Chondrocyte (in vitro differentiated cells): ENCODE results near the gene CARF. TPM values are rescaled to one million over a fixed set of nuclear protein-coding genes. Genes with fewer than 3 reads are reported as not detected.
"Not testable (repeated sequence)": the region's sequence is repeated elsewhere in the genome, so short reads cannot be mapped to it uniquely, and the experiment has no call there.

Source experiments
- DNase-seq: peaks from one replicate; pipeline ENCODE4 v3.0.0; 2021; ENCODE audit warnings: mixed read lengths, low spot score
- H3K27ac Mint-ChIP-seq: one replicate; pipeline ENCODE4 v1.8.0; 2021; ENCODE audit warnings: mild to moderate bottlenecking, moderate library complexity, mixed read lengths; ENCODE audit not compliant: unreplicated experiment
- H3K27me3 Mint-ChIP-seq: 2 replicates; pipeline ENCODE4 v1.8.0; 2021; ENCODE audit warnings: low read depth, mixed read lengths
- H3K36me3 Mint-ChIP-seq: 2 replicates; pipeline ENCODE4 v1.8.0; 2021; ENCODE audit warnings: low read depth, mixed read lengths
- H3K4me1 Mint-ChIP-seq: 2 replicates; pipeline ENCODE4 v1.8.0; 2021; ENCODE audit warnings: low read depth, mild to moderate bottlenecking, mixed read lengths
- H3K4me3 Mint-ChIP-seq: one replicate; pipeline ENCODE4 v1.8.0; 2021; ENCODE audit warnings: mild to moderate bottlenecking, moderate library complexity, mixed read lengths; ENCODE audit not compliant: unreplicated experiment
- H3K9me3 Mint-ChIP-seq: 2 replicates; pipeline ENCODE4 v1.8.0; 2021; ENCODE audit warnings: low read depth, mixed read lengths
- CTCF ChIP-seq: fragments of 200-600 bp; sonication (generic); IDR thresholded peaks from 2 replicates; pipeline ENCODE4 v1.5.0; 2021; ENCODE audit warnings: antibody characterized with exemption, mild to moderate bottlenecking, moderate library complexity
- total RNA-seq: library from RNA; stranded (reverse); gene quantifications from 3 replicates; pipeline ENCODE4 v1.2.1, GENCODE V29; 2021

The CARF gene
- total RNA-seq, 1 donor from 2014 or later = 8.4 TPM

GRCh38 chr2:202941771-202942170, 29.7 kb downstream of the CARF start:
- Mint-ChIP-seq H3K27ac (no peak overlapping the region), H3K9me3 (peaks cover 16% of the 10 kb centered on the region), H3K36me3 (peaks cover 22% of the 10 kb centered on the region), H3K27me3 (no peaks in the 10 kb centered on the region), H3K4me3 (no peak overlapping the region), H3K4me1 (peaks cover 5% of the 10 kb centered on the region)
- no peak for DNase-seq
- TF ChIP-seq CTCF = no peak

GRCh38 chr2:202944408-202944807, 32.3 kb downstream of the CARF start:
- Mint-ChIP-seq H3K9me3 (peaks cover 33% of the 10 kb centered on the region), H3K27me3 (no peaks in the 10 kb centered on the region), H3K4me3 (no peak overlapping the region), H3K36me3 (peaks cover 27% of the 10 kb centered on the region), H3K27ac (no peak overlapping the region), H3K4me1 (peaks cover 5% of the 10 kb centered on the region)
- no peak for DNase-seq
- no peak for TF ChIP-seq CTCF

GRCh38 chr2:202944816-202945215, 32.7 kb downstream of the CARF start:
- no peak for DNase-seq
- no peak overlapping the region for H3K4me3 Mint-ChIP-seq

GRCh38 chr2:202945497-202945896, 33.4 kb downstream of the CARF start:
- Mint-ChIP-seq H3K36me3 (peaks cover 27% of the 10 kb centered on the region), H3K27me3 (no peaks in the 10 kb centered on the region), H3K9me3 (peaks cover 33% of the 10 kb centered on the region)

More at GRCh38 chr2:202944816-202945215, 32.7 kb downstream of the CARF start:
- Mint-ChIP-seq H3K4me1 (peaks cover 5% of the 10 kb centered on the region), H3K36me3 (peaks cover 27% of the 10 kb centered on the region), H3K27me3 (no peaks in the 10 kb centered on the region), H3K27ac (no peak overlapping the region), H3K9me3 (peaks cover 33% of the 10 kb centered on the region)
- TF ChIP-seq CTCF = no peak

GRCh38 chr2:202949333-202949732, 37.3 kb downstream of the CARF start:
- H3K27ac Mint-ChIP-seq, H3K27me3 Mint-ChIP-seq, H3K4me1 Mint-ChIP-seq, DNase-seq, H3K4me3 Mint-ChIP-seq: not testable (repeated sequence)
- Mint-ChIP-seq H3K9me3 (peaks cover 33% of the 10 kb centered on the region), H3K36me3 (peaks cover 29% of the 10 kb centered on the region)

More at GRCh38 chr2:202945497-202945896, 33.4 kb downstream of the CARF start:
- Mint-ChIP-seq H3K4me3 (no peak overlapping the region), H3K4me1 (peaks cover 5% of the 10 kb centered on the region), H3K27ac (no peak overlapping the region)
- no peak for DNase-seq
- no peak for TF ChIP-seq CTCF

- no peak for DNase-seq
- H3K36me3 Mint-ChIP-seq = peaks cover 23% of the 10 kb centered on the region
- H3K9me3 Mint-ChIP-seq = peaks cover 29% of the 10 kb centered on the region
- H3K4me1 Mint-ChIP-seq = no peaks in the 10 kb centered on the region
- no peak for TF ChIP-seq CTCF
- H3K27ac Mint-ChIP-seq = no peak overlapping the region
- no peak overlapping the region for H3K4me3 Mint-ChIP-seq
- H3K27me3 Mint-ChIP-seq = no peaks in the 10 kb centered on the region
Observed at GRCh38 chr2:202950592-202950991, 38.5 kb downstream of the CARF start.
